Glutamatergic neuron (in vitro differentiated cells): ENCODE data around the gene HSD3B1. TPM values are rescaled to one million over a fixed set of nuclear protein-coding genes. Genes with fewer than 3 reads are reported as not detected.
"Not testable (repeated sequence)": the region's sequence is repeated elsewhere in the genome, so short reads cannot be mapped to it uniquely, and the experiment has no call there.

Experiments used
- DNase-seq: peaks from one replicate; pipeline ENCODE4 v3.0.0; 2022
- H3K27ac Mint-ChIP-seq: one replicate; pipeline ENCODE4 v1.8.0; 2020; ENCODE audit warnings: mild to moderate bottlenecking, mixed read lengths, inconsistent platforms; ENCODE audit not compliant: unreplicated experiment
- H3K27me3 Mint-ChIP-seq: one replicate; pipeline ENCODE4 v1.8.0; 2020; ENCODE audit warnings: mild to moderate bottlenecking, moderate library complexity, mixed read lengths, inconsistent platforms; ENCODE audit not compliant: unreplicated experiment
- H3K36me3 Mint-ChIP-seq: one replicate; pipeline ENCODE4 v1.8.0; 2020; ENCODE audit warnings: mild to moderate bottlenecking, mixed read lengths, inconsistent platforms; ENCODE audit not compliant: unreplicated experiment
- H3K4me1 Mint-ChIP-seq: one replicate; pipeline ENCODE4 v1.8.0; 2020; ENCODE audit warnings: mild to moderate bottlenecking, low read depth, mixed read lengths, inconsistent platforms; ENCODE audit not compliant: unreplicated experiment
- H3K4me3 Mint-ChIP-seq: one replicate; pipeline ENCODE4 v1.8.0; 2020; ENCODE audit warnings: mild to moderate bottlenecking, mixed read lengths, inconsistent platforms; ENCODE audit not compliant: unreplicated experiment
- H3K9me3 Mint-ChIP-seq: one replicate; pipeline ENCODE4 v1.8.0; 2020; ENCODE audit warnings: mild to moderate bottlenecking, moderate library complexity, mixed read lengths, inconsistent platforms; ENCODE audit not compliant: unreplicated experiment
- CTCF ChIP-seq: fragments of 200-600 bp; sonication (generic); IDR thresholded peaks from one replicate; pipeline ENCODE4 v1.5.0; 2021; ENCODE audit not compliant: partially characterized antibody, unreplicated experiment
- total RNA-seq: library from RNA; stranded (reverse); fragmentation: NEBNext Ultra II Directional; extraction: Animal tissue kit (Norgen Biotek cat#: 25700); gene quantifications from one replicate; pipeline ENCODE4 v1.2.1, GENCODE V29; 2021; ENCODE audit not compliant: unreplicated experiment

The HSD3B1 gene
- total RNA-seq, 1 donor from 2014 or later = not detected

GRCh38 chr1:119515221-119515620, 8.2 kb downstream of the HSD3B1 start:
- Mint-ChIP-seq H3K27me3 (no peaks in the 10 kb centered on the region), H3K4me3 (no peak overlapping the region), H3K4me1 (no peaks in the 10 kb centered on the region), H3K27ac (no peak overlapping the region), H3K36me3 (no peaks in the 10 kb centered on the region), H3K9me3 (no peaks in the 10 kb centered on the region)
- no peak for TF ChIP-seq CTCF
- no peak for DNase-seq

- no peak for TF ChIP-seq CTCF
- H3K27me3 Mint-ChIP-seq = no peaks in the 10 kb centered on the region
- no peaks in the 10 kb centered on the region for H3K4me1 Mint-ChIP-seq
- no peaks in the 10 kb centered on the region for H3K36me3 Mint-ChIP-seq
- no peaks in the 10 kb centered on the region for H3K9me3 Mint-ChIP-seq
- no peak for DNase-seq
- no peak overlapping the region for H3K4me3 Mint-ChIP-seq
- no peak overlapping the region for H3K27ac Mint-ChIP-seq
Observed at GRCh38 chr1:119516247-119516646, 9.2 kb downstream of the HSD3B1 start.

- H3K4me3 Mint-ChIP-seq = no peak overlapping the region
- peak; percentile 9 for TF ChIP-seq CTCF
- H3K9me3 Mint-ChIP-seq = no peaks in the 10 kb centered on the region
- no peak for DNase-seq
- H3K36me3 Mint-ChIP-seq = no peaks in the 10 kb centered on the region
- no peak overlapping the region for H3K27ac Mint-ChIP-seq
- H3K4me1 Mint-ChIP-seq = no peaks in the 10 kb centered on the region
- H3K27me3 Mint-ChIP-seq = no peaks in the 10 kb centered on the region
Observed at GRCh38 chr1:119516680-119517079, 9.7 kb downstream of the HSD3B1 start.

- H3K36me3 Mint-ChIP-seq, H3K4me1 Mint-ChIP-seq: not testable (repeated sequence)
Observed at GRCh38 chr1:119517667-119518066, 10.7 kb downstream of the HSD3B1 start.

GRCh38 chr1:119531606-119532323, 24.8 kb downstream of the HSD3B1 start:
- Mint-ChIP-seq H3K4me3 (no peak overlapping the region), H3K27me3 (no peaks in the 10 kb centered on the region), H3K36me3 (no peaks in the 10 kb centered on the region), H3K27ac (no peak overlapping the region), H3K4me1 (no peaks in the 10 kb centered on the region), H3K9me3 (no peaks in the 10 kb centered on the region)
- TF ChIP-seq CTCF = no peak
- no peak for DNase-seq

More at GRCh38 chr1:119517667-119518066, 10.7 kb downstream of the HSD3B1 start:
- H3K9me3 Mint-ChIP-seq, H3K27ac Mint-ChIP-seq, H3K27me3 Mint-ChIP-seq, H3K4me3 Mint-ChIP-seq, DNase-seq: not testable (repeated sequence)
